H9 (cell line): ENCODE measurements around the gene RNU6-1. TPM values are rescaled to one million over a fixed set of nuclear protein-coding genes. Genes with fewer than 3 reads are reported as not detected.

ENCODE experiments used
- DNase-seq: peaks from one replicate; pipeline ENCODE4 v3.0.0-alpha.2; 2017
- H2AFZ ChIP-seq: one replicate; pipeline ENCODE4 v1.6.1; 2013; ENCODE audit warnings: mild to moderate bottlenecking, low read length, control low read depth, moderate library complexity
- H2AK5ac ChIP-seq: 2 replicates; pipeline ENCODE4 v1.6.1; 2013; ENCODE audit warnings: low read length, control low read depth, mixed read lengths; ENCODE audit not compliant: insufficient read length
- H2BK120ac ChIP-seq: one replicate; pipeline ENCODE4 v1.6.1; 2013; ENCODE audit warnings: low read depth, mild to moderate bottlenecking, low read length, control low read depth, inconsistent platforms; ENCODE audit not compliant: poor library complexity, severe bottlenecking
- H2BK12ac ChIP-seq: 2 replicates; pipeline ENCODE4 v1.6.1; 2013; ENCODE audit warnings: low read length, control low read depth, mixed read lengths, low read depth; ENCODE audit not compliant: insufficient read length
- H2BK15ac ChIP-seq: 2 replicates; pipeline ENCODE4 v1.6.1; 2013; ENCODE audit warnings: low read depth, low read length, control low read depth
- H2BK20ac ChIP-seq: one replicate; pipeline ENCODE4 v1.6.1; 2013; ENCODE audit warnings: low read depth, mild to moderate bottlenecking, low read length, control low read depth, inconsistent platforms; ENCODE audit not compliant: poor library complexity, severe bottlenecking
- H2BK5ac ChIP-seq: 2 replicates; pipeline ENCODE4 v1.6.1; 2013; ENCODE audit warnings: low read length, control low read depth, mixed read lengths; ENCODE audit not compliant: insufficient read length
- H3K14ac ChIP-seq: 2 replicates; pipeline ENCODE4 v1.6.1; 2013; ENCODE audit warnings: low read length, control low read depth; ENCODE audit not compliant: insufficient read depth
- H3K18ac ChIP-seq: 2 replicates; pipeline ENCODE4 v1.6.1; 2013; ENCODE audit warnings: low read depth, mild to moderate bottlenecking, mixed read lengths, low read length, control low read depth; ENCODE audit not compliant: insufficient read length
- H3K23ac ChIP-seq: 2 replicates; pipeline ENCODE4 v1.6.1; 2013; ENCODE audit warnings: low read length, control low read depth, mixed read lengths, low read depth; ENCODE audit not compliant: insufficient read length
- H3K23me2 ChIP-seq: 2 replicates; pipeline ENCODE4 v1.6.1; 2013; ENCODE audit warnings: low read depth, mild to moderate bottlenecking, mixed read lengths, low read length, control low read depth; ENCODE audit not compliant: insufficient read length, poor library complexity, severe bottlenecking
- H3K27ac ChIP-seq: 2 replicates; pipeline ENCODE4 v1.5.1; 2013; ENCODE audit warnings: low read length, control low read depth, mixed read lengths, low read depth; ENCODE audit not compliant: insufficient read length
- H3K27me3 ChIP-seq: 2 replicates; pipeline ENCODE4 v1.6.1; 2013; ENCODE audit warnings: low read length, control low read depth, inconsistent platforms; ENCODE audit not compliant: insufficient read depth
- H3K4ac ChIP-seq: 2 replicates; pipeline ENCODE4 v1.6.1; 2013; ENCODE audit warnings: low read depth, mild to moderate bottlenecking, control low read depth, inconsistent platforms, low read length, moderate library complexity
- H3K4me1 ChIP-seq: 2 replicates; pipeline ENCODE4 v1.6.1; 2013; ENCODE audit warnings: low read length, control low read depth, inconsistent platforms; ENCODE audit not compliant: insufficient read depth
- H3K4me2 ChIP-seq: 2 replicates; pipeline ENCODE4 v1.6.1; 2013; ENCODE audit warnings: low read length, control low read depth, mixed read lengths; ENCODE audit not compliant: insufficient read length, insufficient read depth
- H3K56ac ChIP-seq: 2 replicates; pipeline ENCODE4 v1.6.1; 2013; ENCODE audit warnings: low read depth, mild to moderate bottlenecking, mixed read lengths, low read length, control low read depth; ENCODE audit not compliant: insufficient read length
- H3K79me1 ChIP-seq: 2 replicates; pipeline ENCODE4 v1.6.1; 2013; ENCODE audit warnings: low read depth, mild to moderate bottlenecking, moderate library complexity, low read length, control low read depth, inconsistent platforms; ENCODE audit not compliant: insufficient read depth, poor library complexity, severe bottlenecking
- H3K79me2 ChIP-seq: 2 replicates; pipeline ENCODE4 v1.6.1; 2013; ENCODE audit warnings: low read length, control low read depth, inconsistent platforms; ENCODE audit not compliant: insufficient read depth
- H3K9ac ChIP-seq: 2 replicates; pipeline ENCODE4 v1.6.1; 2013; ENCODE audit warnings: low read length, control low read depth, mixed read lengths; ENCODE audit not compliant: insufficient read length; ENCODE audit errors: extremely low read depth
- H3K9me3 ChIP-seq: one replicate; pipeline ENCODE4 v1.6.1; 2013; ENCODE audit warnings: low read depth, low read length, inconsistent platforms; ENCODE audit not compliant: control insufficient read depth
- H3T11ph ChIP-seq: one replicate; pipeline ENCODE4 v1.6.1; 2013; ENCODE audit warnings: mild to moderate bottlenecking, low read length, control low read depth, inconsistent platforms
- H4K20me1 ChIP-seq: one replicate; pipeline ENCODE4 v1.6.1; 2013; ENCODE audit not compliant: control insufficient read depth, insufficient read length, insufficient read depth
- H4K5ac ChIP-seq: 2 replicates; pipeline ENCODE4 v1.6.1; 2013; ENCODE audit warnings: low read depth, mild to moderate bottlenecking, mixed read lengths, low read length, control low read depth; ENCODE audit not compliant: insufficient read length
- H4K8ac ChIP-seq: replicated peaks from 2 replicates; pipeline ENCODE4 v1.6.1; 2013; ENCODE audit warnings: low read length, control low read depth, mixed read lengths, low read depth; ENCODE audit not compliant: insufficient read length
- H4K91ac ChIP-seq: 2 replicates; pipeline ENCODE4 v1.6.1; 2013; ENCODE audit warnings: low read depth, mild to moderate bottlenecking, moderate library complexity, mixed read lengths, low read length, control low read depth; ENCODE audit not compliant: insufficient read length
- H3K27ac Mint-ChIP-seq, 3 experiments: 2 replicates in 2 of 3; 3 replicates in 1 of 3; pipeline ENCODE4 v1.8.0; 2020 to 2021; ENCODE audit warnings: mixed read lengths in 3 of 3, mild to moderate bottlenecking in 1 of 3, moderate library complexity in 1 of 3
- H3K27me3 Mint-ChIP-seq: 2 replicates; pipeline ENCODE4 v1.8.0; 2021; ENCODE audit warnings: low read depth, mild to moderate bottlenecking, moderate library complexity, mixed read lengths
- H3K36me3 Mint-ChIP-seq, 3 experiments: 2 replicates in 2 of 3; 3 replicates in 1 of 3; pipeline ENCODE4 v1.8.0; 2020 to 2021; ENCODE audit warnings: low read depth in 3 of 3, mixed read lengths in 3 of 3; ENCODE audit not compliant: insufficient read depth in 1 of 3
- H3K4me1 Mint-ChIP-seq, 2 experiments: 2 replicates each; pipeline ENCODE4 v1.8.0; 2020; ENCODE audit warnings: mixed read lengths in 2 of 2
- H3K4me3 Mint-ChIP-seq, 2 experiments: 2 replicates in 1 of 2; 3 replicates in 1 of 2; pipeline ENCODE4 v1.8.0; 2020 to 2021; ENCODE audit warnings: mild to moderate bottlenecking in 2 of 2, mixed read lengths in 2 of 2, moderate library complexity in 1 of 2
- H3K9me3 Mint-ChIP-seq, 2 experiments: 2 replicates in 1 of 2; 3 replicates in 1 of 2; pipeline ENCODE4 v1.8.0; 2020; ENCODE audit warnings: mild to moderate bottlenecking in 2 of 2, mixed read lengths in 2 of 2, moderate library complexity in 1 of 2
- WGBS: extraction: QIAGEN DNeasy Blood & Tissue Kit; methylation state at CpG from one replicate; pipeline ENCODE4 v1.1.7; 2013; ENCODE audit warnings: missing lambda C conversion rate, low lambda C conversion rate, mixed read lengths; ENCODE audit not compliant: insufficient read length; ENCODE audit errors: extremely low coverage; 5-methylcytosine and 5-hydroxymethylcytosine counted together
- total RNA-seq: library from RNA; stranded (reverse); gene quantifications from 2 replicates; pipeline ENCODE4 v1.2.1, GENCODE V29; 2021
- TF ChIP-seq, protein P1 (sequence below): fragments of 200-600 bp; sonication (generic); conservative IDR thresholded peaks from 3 replicates; pipeline ENCODE4 v1.8.0; 2021; ENCODE audit warnings: antibody characterized with exemption, mild to moderate bottlenecking

Gene RNU6-1
- total RNA-seq, 1 experiment from 2014 or later, result not detected

DNA sequence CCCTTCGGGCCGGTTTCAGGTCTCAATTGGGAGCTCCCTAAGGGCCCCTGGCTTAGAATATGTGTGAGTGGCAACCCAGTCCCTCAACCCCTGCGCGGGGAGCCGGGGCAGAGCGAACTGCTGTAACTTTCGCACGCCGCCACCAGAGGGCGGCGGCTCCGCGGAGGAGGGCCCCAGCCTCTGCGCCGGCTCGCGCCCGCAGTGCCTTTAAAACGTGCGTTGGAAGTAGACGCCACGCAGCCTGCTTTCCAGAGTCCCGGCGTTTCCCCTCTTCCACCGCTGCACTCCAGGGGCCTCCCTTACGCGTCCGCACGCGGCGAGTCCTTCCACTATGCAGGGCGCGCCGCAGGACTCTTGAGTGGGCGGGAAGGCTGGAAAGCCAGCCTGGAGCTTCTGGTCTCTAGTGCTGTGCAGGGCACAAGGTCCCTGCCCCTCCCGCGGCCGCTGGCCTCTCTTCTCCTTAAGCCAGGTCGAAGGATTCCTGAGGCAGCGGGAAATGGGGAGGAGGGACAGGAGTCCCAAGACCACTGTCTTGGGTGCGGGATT lies 23.7 kb upstream of the RNU6-1 start:
- WGBS, result no CpG with 5 or more reads among the region's 41 CpGs
- no peak overlapping the region for H4K8ac ChIP-seq
- H2BK20ac ChIP-seq, result no peak overlapping the region
- H4K20me1 ChIP-seq, result no peaks in the 10 kb centered on the region
- Mint-ChIP-seq H3K4me1 (peaks cover 18 to 23% of the 10 kb centered on the region in 2 experiments), H3K4me3 (peak overlapping the region; percentile 59 to 67; a peak in 4 of 5 replicates), H3K27ac (no peak overlapping the region; a peak in 1 of 7 replicates), H3K36me3 (no peaks in the 10 kb centered on the region), H3K27me3 (peaks cover 22% of the 10 kb centered on the region), H3K9me3 (peaks cover 0 to 2% of the 10 kb centered on the region in 2 experiments; a peak in 2 of 5 replicates)
- no peaks in the 10 kb centered on the region; the same call in 1 of the 2 replicates for H3K4me1 ChIP-seq
- H3K27me3 ChIP-seq, result no peaks in the 10 kb centered on the region
- H2BK12ac ChIP-seq, result no peak overlapping the region
- peak overlapping the region; percentile 15 for H3K4me2 ChIP-seq
- TF ChIP-seq, protein P1, sequence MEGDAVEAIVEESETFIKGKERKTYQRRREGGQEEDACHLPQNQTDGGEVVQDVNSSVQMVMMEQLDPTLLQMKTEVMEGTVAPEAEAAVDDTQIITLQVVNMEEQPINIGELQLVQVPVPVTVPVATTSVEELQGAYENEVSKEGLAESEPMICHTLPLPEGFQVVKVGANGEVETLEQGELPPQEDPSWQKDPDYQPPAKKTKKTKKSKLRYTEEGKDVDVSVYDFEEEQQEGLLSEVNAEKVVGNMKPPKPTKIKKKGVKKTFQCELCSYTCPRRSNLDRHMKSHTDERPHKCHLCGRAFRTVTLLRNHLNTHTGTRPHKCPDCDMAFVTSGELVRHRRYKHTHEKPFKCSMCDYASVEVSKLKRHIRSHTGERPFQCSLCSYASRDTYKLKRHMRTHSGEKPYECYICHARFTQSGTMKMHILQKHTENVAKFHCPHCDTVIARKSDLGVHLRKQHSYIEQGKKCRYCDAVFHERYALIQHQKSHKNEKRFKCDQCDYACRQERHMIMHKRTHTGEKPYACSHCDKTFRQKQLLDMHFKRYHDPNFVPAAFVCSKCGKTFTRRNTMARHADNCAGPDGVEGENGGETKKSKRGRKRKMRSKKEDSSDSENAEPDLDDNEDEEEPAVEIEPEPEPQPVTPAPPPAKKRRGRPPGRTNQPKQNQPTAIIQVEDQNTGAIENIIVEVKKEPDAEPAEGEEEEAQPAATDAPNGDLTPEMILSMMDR, result peak; percentile 97
- H3K18ac ChIP-seq, result no peak overlapping the region
- no peak overlapping the region for H2BK120ac ChIP-seq
- H3K9ac ChIP-seq, result no peak overlapping the region
- H3K79me1 ChIP-seq, result no peaks in the 10 kb centered on the region
- no peak overlapping the region for H4K5ac ChIP-seq
- no peak overlapping the region for H2AK5ac ChIP-seq
- H2AFZ ChIP-seq, result no peak overlapping the region
- no peak overlapping the region for H3T11ph ChIP-seq
- no peaks in the 10 kb centered on the region for H3K9me3 ChIP-seq
- H3K23ac ChIP-seq, result no peak overlapping the region
- no peak overlapping the region for H3K56ac ChIP-seq
- DNase-seq, result peak; percentile 87
- no peak overlapping the region for H2BK5ac ChIP-seq
- no peak overlapping the region for H3K4ac ChIP-seq
- no peaks in the 10 kb centered on the region for H3K23me2 ChIP-seq
- H2BK15ac ChIP-seq, result no peak overlapping the region
- H3K79me2 ChIP-seq, result no peaks in the 10 kb centered on the region
- H3K27ac ChIP-seq, result no peak overlapping the region
- no peak overlapping the region for H4K91ac ChIP-seq
- 0 out of 2 replicates have a peak overlapping the region, but pooled peaks have one; percentile 2 for H3K14ac ChIP-seq
